ENCODE results near the gene HEXA.

GRCh38 chr15:72382146-72382545 is 6.3 kb upstream of the HEXA start:
- TF ChIP-seq, protein P1, sequence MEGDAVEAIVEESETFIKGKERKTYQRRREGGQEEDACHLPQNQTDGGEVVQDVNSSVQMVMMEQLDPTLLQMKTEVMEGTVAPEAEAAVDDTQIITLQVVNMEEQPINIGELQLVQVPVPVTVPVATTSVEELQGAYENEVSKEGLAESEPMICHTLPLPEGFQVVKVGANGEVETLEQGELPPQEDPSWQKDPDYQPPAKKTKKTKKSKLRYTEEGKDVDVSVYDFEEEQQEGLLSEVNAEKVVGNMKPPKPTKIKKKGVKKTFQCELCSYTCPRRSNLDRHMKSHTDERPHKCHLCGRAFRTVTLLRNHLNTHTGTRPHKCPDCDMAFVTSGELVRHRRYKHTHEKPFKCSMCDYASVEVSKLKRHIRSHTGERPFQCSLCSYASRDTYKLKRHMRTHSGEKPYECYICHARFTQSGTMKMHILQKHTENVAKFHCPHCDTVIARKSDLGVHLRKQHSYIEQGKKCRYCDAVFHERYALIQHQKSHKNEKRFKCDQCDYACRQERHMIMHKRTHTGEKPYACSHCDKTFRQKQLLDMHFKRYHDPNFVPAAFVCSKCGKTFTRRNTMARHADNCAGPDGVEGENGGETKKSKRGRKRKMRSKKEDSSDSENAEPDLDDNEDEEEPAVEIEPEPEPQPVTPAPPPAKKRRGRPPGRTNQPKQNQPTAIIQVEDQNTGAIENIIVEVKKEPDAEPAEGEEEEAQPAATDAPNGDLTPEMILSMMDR (conservative IDR thresholded peaks at IDR 0.05): peak; percentile 64
- no peak for TF ChIP-seq ZFX (IDR thresholded peaks at IDR 0.05)
